OCI-LY1 (cell line): ENCODE results near the gene MAPK12.

Experiments
- CTCF ChIP-seq: fragments of 200-600 bp; sonication (generic), shearing (Covaris generic); IDR thresholded peaks from 2 replicates; pipeline ENCODE4 v1.5.1; 2017; ENCODE audit warnings: mild to moderate bottlenecking, antibody characterized with exemption, low read length, moderate library complexity, mixed read lengths
- EZH2 ChIP-seq: fragments of 200-600 bp; sonication (generic), shearing (Covaris generic); IDR thresholded peaks from 2 replicates; pipeline ENCODE4 v1.8.0; 2017; ENCODE audit warnings: borderline replicate concordance, mixed run types, mild to moderate bottlenecking, antibody characterized with exemption, low read length, moderate library complexity, mixed read lengths

GRCh38 chr22:50218153-50218995, 43.1 kb downstream of the MAPK12 start:
- no peak for TF ChIP-seq CTCF
- no peak for TF ChIP-seq EZH2
